ENCODE results near the gene DTX1.

The DTX1 gene

GRCh38 chr12:113056631-113057488 is at the start of gene DTX1:
Gene DTX1 (plus strand): TSS chr12:113056730. CDS start chr12:113058193, 1,463 bp downstream.
- DNase-seq: peak; percentile 19

- no peak for DNase-seq
These were observed 49.4 kb upstream of the DTX1 start for GRCh38 chr12:113007166-113007565.

GRCh38 chr12:113010701-113011100 is 45.8 kb upstream of the DTX1 start:
- no peak for DNase-seq

GRCh38 chr12:113014565-113014964 is 42.0 kb upstream of the DTX1 start:
- no peak for DNase-seq

- DNase-seq: no peak
These were observed 39.7 kb upstream of the DTX1 start for GRCh38 chr12:113016796-113017195.

GRCh38 chr12:113019025-113019424 is 37.5 kb upstream of the DTX1 start:
- DNase-seq: no peak

- DNase-seq: no peak
These were observed 35.0 kb upstream of the DTX1 start for GRCh38 chr12:113021500-113021899.

GRCh38 chr12:113022563-113023297 is 33.8 kb upstream of the DTX1 start:
- DNase-seq: no peak

- no peak for DNase-seq
These were observed 28.8 kb upstream of the DTX1 start for GRCh38 chr12:113027726-113028125.

GRCh38 chr12:113030875-113031525 is 25.5 kb upstream of the DTX1 start:
- DNase-seq: no peak

- no peak for DNase-seq
These were observed 16.6 kb upstream of the DTX1 start for GRCh38 chr12:113039911-113040445.

- no peak for DNase-seq
These were observed 15.8 kb upstream of the DTX1 start for GRCh38 chr12:113040722-113041171.

- DNase-seq: no peak
These were observed 15.0 kb upstream of the DTX1 start for GRCh38 chr12:113041560-113041959.

GRCh38 chr12:113043240-113043639 is 13.3 kb upstream of the DTX1 start:
- no peak for DNase-seq

GRCh38 chr12:113044516-113044915 is 12.0 kb upstream of the DTX1 start:
- no peak for DNase-seq

- DNase-seq: peak; percentile 58
These were observed 7.8 kb upstream of the DTX1 start for GRCh38 chr12:113048716-113049127.

GRCh38 chr12:113049976-113050742 is 6.4 kb upstream of the DTX1 start:
- no peak for DNase-seq

GRCh38 chr12:113050795-113051194 is 5.7 kb upstream of the DTX1 start:
- DNase-seq: no peak

GRCh38 chr12:113051759-113052158 is 4.8 kb upstream of the DTX1 start:
- DNase-seq: no peak

- DNase-seq: no peak
These were observed 4.2 kb upstream of the DTX1 start for GRCh38 chr12:113052326-113052725.

- DNase-seq: no peak
These were observed 1.5 kb upstream of the DTX1 start for GRCh38 chr12:113054948-113055486.
